DMS 273 (cell line): Measurements from ENCODE around the gene CASP10.
"Not testable (repeated sequence)": the region's sequence is repeated elsewhere in the genome, so short reads cannot be mapped to it uniquely, and the experiment has no call there.

Experiments used
- DNase-seq: peaks from one replicate; lab custom pipeline; 2025; ENCODE audit not compliant: unreplicated experiment; lab: John Stamatoyannopoulos, UW

The CASP10 gene, protein sequence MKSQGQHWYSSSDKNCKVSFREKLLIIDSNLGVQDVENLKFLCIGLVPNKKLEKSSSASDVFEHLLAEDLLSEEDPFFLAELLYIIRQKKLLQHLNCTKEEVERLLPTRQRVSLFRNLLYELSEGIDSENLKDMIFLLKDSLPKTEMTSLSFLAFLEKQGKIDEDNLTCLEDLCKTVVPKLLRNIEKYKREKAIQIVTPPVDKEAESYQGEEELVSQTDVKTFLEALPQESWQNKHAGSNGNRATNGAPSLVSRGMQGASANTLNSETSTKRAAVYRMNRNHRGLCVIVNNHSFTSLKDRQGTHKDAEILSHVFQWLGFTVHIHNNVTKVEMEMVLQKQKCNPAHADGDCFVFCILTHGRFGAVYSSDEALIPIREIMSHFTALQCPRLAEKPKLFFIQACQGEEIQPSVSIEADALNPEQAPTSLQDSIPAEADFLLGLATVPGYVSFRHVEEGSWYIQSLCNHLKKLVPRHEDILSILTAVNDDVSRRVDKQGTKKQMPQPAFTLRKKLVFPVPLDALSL

GRCh38 chr2:201182650-201183364 lies at the start of gene CASP10:
Gene CASP10, plus strand, starts transcription at chr2:201183141. Its CDS starts 2,637 bp downstream, at chr2:201185778.
- DNase-seq = peak; percentile 64

GRCh38 chr2:201135386-201135785 lies 47.6 kb upstream of the CASP10 start:
- no peak for DNase-seq

DNA sequence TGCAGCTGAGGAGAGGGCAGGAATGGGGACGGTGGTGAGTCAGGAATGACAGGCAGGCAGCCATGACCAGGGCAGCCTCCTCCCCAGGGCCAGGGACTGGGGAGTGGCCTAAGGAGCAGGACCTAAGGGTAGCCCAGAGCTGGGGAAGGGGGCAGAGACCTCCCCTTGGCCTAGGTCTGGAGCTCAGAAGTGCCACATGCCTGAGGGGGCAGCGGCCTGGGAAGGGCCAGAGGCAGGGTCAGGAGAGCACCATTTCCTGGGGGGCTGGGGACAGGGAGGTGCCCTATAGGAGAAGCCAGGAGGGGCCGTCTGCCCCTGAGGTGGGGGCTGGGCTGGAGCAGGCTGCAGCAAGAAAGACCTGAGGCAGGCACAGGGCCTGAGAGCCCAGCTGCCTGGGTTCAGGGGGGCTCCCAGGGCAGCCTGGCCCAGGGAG lies 46.0 kb upstream of the CASP10 start:
- DNase-seq = no peak

- no peak for DNase-seq
These were observed 45.2 kb upstream of the CASP10 start for GRCh38 chr2:201137505-201138400.

DNA sequence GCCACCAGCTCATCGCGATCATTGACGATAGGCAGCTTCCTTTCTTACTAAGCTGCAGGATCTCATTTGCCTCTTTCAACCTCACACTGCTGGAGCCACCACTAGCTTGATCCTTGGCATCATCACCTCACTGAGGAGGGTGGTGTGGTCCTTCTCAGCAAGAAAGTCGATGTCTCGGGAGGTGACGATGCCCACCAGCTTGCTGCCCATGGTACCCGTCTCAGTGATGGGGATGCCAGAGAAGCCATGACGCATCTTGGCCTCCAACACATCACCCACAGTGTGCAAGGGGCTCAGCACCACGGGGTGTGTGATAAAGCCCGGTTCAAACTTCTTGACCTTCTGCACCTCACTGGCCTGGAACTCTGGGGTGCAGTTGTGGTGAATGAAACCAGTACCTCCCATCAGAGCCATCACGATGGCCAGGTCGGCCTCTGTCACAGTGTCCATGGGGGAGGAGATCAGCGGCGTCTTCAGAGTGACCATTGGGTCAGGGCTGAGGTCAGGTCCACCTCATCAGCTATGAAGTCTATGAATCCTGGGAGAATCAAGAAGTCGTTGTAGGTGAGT lies 44.5 kb upstream of the CASP10 start:
- DNase-seq = no peak

DNA sequence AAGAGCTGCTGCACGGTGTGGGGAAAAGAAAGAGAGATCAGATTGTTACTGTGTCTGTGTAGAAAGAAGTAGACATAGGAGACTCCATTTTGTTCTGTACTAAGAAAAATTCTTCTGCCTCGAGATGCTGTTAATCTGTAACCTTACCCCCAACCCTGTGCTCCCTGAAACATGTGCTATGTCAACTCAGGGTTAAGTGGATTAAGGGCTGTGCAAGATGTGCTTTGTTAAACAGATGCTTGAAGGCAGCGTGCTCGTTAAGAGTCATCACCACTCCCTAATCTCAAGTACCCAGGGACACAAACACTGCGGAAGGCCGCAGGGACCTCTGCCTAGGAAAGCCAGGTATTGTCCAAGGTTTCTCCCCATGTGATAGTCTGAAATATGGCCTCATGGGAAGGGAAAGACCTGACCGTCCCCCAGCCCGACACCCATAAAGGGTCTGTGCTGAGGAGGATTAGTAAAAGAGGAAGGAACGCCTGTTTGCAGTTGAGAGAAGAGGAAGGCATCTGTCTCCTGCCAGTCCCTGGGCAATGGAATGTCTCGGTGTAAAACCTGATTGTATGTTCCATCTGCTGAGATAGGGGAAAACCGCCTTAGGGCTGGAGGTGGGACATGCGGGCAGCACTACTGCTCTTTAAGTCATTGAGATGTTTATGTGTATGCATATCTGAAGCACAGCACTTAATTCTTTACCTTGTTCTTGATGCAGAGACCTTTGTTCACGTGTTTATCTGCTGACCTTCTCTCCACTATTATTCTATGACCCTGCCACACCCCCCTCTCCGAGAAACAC lies 43.8 kb upstream of the CASP10 start:
- DNase-seq = not testable (repeated sequence)

- DNase-seq = no peak
These were observed 42.9 kb upstream of the CASP10 start for GRCh38 chr2:201139836-201140604.

- peak; percentile 9 for DNase-seq
These were observed 38.6 kb upstream of the CASP10 start for GRCh38 chr2:201144101-201145051.

GRCh38 chr2:201148434-201148990 lies 34.4 kb upstream of the CASP10 start:
- DNase-seq = peak; percentile 27

DNA sequence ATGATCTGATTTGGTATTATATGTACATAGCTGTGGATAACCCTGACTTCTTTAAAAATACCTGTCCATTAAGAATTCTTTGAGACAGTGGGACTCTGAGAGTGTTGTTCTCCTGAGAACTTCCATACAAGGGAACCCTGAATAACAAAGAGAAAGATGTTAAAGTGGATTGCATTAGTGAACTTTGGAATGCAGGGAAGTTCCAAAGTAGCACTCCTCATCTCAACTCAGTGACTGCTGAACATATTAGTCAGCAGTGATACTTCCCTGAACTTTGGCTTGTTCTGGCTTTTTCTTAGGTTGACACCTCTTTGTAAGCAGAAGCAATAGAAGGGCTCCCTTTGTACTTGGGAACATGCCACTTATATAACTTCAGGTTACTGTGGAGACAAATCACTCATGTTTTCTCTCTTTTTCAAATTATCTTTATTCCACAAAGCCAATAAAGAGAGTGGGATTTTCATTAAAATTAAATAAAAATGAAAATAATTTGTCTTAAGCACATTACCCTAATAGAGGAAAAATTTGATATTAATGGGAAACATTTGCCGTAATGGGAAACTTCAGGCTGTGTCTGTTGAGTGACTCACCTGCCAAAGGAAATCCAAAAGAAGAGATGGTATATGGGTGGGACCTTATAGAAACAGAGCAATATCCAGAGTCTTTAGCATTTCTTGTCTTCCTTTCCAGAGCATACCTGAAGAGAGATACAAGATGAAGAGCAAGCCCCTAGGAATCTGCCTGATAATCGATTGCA lies 33.7 kb upstream of the CASP10 start:
- DNase-seq = no peak

DNA sequence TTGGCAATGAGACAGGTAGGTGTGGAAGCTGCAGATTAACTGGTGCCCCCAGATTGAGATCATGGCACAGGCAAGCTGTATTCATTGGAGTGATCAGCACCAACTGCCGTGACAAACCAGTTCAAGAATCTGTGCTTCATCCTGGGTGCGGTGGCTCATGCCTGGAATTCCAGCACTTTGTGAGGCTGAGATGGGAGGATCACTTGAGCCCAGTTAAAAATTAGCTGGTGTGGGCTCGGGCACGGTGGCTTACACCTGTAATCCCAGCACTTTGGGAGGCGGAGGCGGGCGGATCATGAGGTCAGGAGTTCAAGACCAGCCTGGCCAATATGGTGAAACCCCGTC lies 33.1 kb upstream of the CASP10 start:
- DNase-seq = not testable (repeated sequence)

DNA sequence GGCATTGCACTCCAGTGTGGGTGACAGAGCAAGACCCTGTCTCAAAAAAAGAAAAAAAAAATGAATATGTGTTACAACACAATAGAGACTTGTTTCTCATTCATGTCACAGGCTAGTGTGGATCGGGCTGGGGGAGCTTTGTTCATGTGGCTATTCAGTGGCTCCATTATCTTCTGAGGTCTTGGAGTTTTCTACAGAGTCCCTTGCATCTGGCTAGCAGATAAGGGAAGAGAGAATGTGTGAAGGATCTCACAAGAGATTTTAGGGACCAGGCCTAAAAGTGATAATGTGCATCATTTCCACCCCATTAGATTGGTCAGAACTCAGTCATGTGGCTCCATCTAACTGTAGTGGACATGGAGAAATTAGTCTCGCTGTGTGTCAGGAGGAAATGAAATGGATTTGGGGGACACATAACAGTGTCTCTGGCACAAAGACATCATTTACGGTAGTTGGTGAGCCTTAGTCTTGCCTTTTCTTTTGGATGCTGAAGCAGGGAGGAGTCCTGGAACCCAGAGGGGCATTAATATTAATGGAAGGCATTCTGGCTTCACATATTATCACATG lies 32.4 kb upstream of the CASP10 start:
- no peak for DNase-seq

- no peak for DNase-seq
These were observed 31.6 kb upstream of the CASP10 start for GRCh38 chr2:201151127-201151981.

GRCh38 chr2:201152517-201152916 lies 30.4 kb upstream of the CASP10 start:
- no peak for DNase-seq

GRCh38 chr2:201152999-201153815 lies 29.7 kb upstream of the CASP10 start:
- no peak for DNase-seq
